Heart left ventricle (tissue), 13 donors: ENCODE data around the gene KERA.

Source experiments
- CTCF ChIP-seq, 12 donors: fragments of 200-600 bp; sonication (generic) in 4 of 12; IDR thresholded peaks; one replicate each; pipeline versions ENCODE4 v1.5.0 to v1.8.0; 2018 to 2022; ENCODE audit warnings: antibody characterized with exemption in 12 of 12, mild to moderate bottlenecking in 5 of 12
- POLR2A ChIP-seq, 2 donors: fragments of 450-650 bp; IDR thresholded peaks; one replicate each; pipeline ENCODE4 v1.6.1; 2017; ENCODE audit warnings: antibody characterized with exemption in 2 of 2, mild to moderate bottlenecking in 2 of 2, moderate library complexity in 2 of 2
- donor health status: ischemic (EF 13 %, LVEDD 7.1; RV severe dilation, severe dysfunction).
- donor health status: DM: no; HTN: yes; CAD: no.
- donor health status: DM: no; HTN: no; CAD: no.
- donor health status: ischemic (EF 25% LVEDD 6.9; RV normal size, moderate dysfunction).
- donor health status: ischemic (EF 25% LVEDD 5.7; RV mildly dilated, moderate dysfunction).
- donor health status: ischemic (EF 35%, LVEDD 5.7; RV mildly dilated, moderate dysfunction).
- donor health status: nonischemic (EF 11% LVEDD 7.7; RV severe dilation, severe dysfunction).
- donor health status: DM: yes; HTN: yes; CAD: no.
- donor health status: PGD.
- donor health status: ischemic (EF 29% LVEDD 5.4; RV normal size, mild dysfunction).
- donor health status: nonischemic (EF 23%, LVEDD 6.1; RV moderate dilation, normal function).

- no peak for TF ChIP-seq CTCF (IDR thresholded peaks at IDR 0.05)
- TF ChIP-seq POLR2A (IDR thresholded peaks at IDR 0.05), result no peak
Observed at GRCh38 chr12:91023326-91024004, 34.4 kb downstream of the KERA start.
